HepG2 (cell line): ENCODE measurements around the gene SCGB1D4. TPM values are rescaled to one million over a fixed set of nuclear protein-coding genes. Genes with fewer than 3 reads are reported as not detected.

Source experiments
- ETV5 ChIP-seq: IDR thresholded peaks from 2 replicates; pipeline ENCODE4 v1.6.1; 2018; ENCODE audit warnings: missing biosample characterization, missing genetic modification reagents, inconsistent platforms, borderline replicate concordance
- FOSL2 ChIP-seq: sonication (generic); formaldehyde crosslinking; IDR thresholded peaks from 2 replicates; pipeline ENCODE4 v1.4.0; 2020; ENCODE audit warnings: missing genetic modification reagents
- FOXA3 ChIP-seq: IDR thresholded peaks from 2 replicates; pipeline ENCODE4 v1.6.1; 2016; ENCODE audit warnings: missing genetic modification reagents, missing compliant biosample characterization
- FOXK1 ChIP-seq: sonication (generic); formaldehyde crosslinking; IDR thresholded peaks from 2 replicates; pipeline ENCODE4 v1.4.0; 2020; ENCODE audit warnings: low read depth, missing genetic modification reagents, borderline replicate concordance
- JDP2 ChIP-seq: sonication (generic); formaldehyde crosslinking; IDR thresholded peaks from 2 replicates; pipeline ENCODE4 v1.8.1; 2022; ENCODE audit warnings: missing genetic modification reagents, borderline replicate concordance
- JUNB ChIP-seq: sonication (generic); formaldehyde crosslinking; IDR thresholded peaks from 2 replicates; pipeline ENCODE4 v1.8.0; 2022; ENCODE audit warnings: missing genetic modification reagents, mild to moderate bottlenecking, borderline replicate concordance
- KAT8 ChIP-seq: IDR thresholded peaks from 2 replicates; pipeline ENCODE4 v1.6.1; 2016; ENCODE audit warnings: missing genetic modification reagents, missing compliant biosample characterization
- KDM3A ChIP-seq: IDR thresholded peaks from 2 replicates; pipeline ENCODE4 v1.6.1; 2018; ENCODE audit warnings: low read depth, missing compliant biosample characterization
- NCOA2 ChIP-seq: sonication (generic); formaldehyde crosslinking; IDR thresholded peaks from 2 replicates; pipeline ENCODE4 v1.8.0; 2022; ENCODE audit warnings: inconsistent platforms
- PHF21A ChIP-seq: sonication (generic); formaldehyde crosslinking; IDR thresholded peaks from 2 replicates; pipeline ENCODE4 v1.5.0; 2020; ENCODE audit warnings: mild to moderate bottlenecking, missing genetic modification reagents
- PITX1 ChIP-seq: sonication (generic); formaldehyde crosslinking; IDR thresholded peaks from 2 replicates; pipeline ENCODE4 v1.5.1; 2020; ENCODE audit warnings: mild to moderate bottlenecking, missing genetic modification reagents
- SIX1 ChIP-seq: sonication (generic); formaldehyde crosslinking; IDR thresholded peaks from 2 replicates; pipeline ENCODE4 v1.4.0; 2020; ENCODE audit warnings: missing genetic modification reagents, borderline replicate concordance
- TEAD3 ChIP-seq: optimal IDR thresholded peaks from 2 replicates; pipeline ENCODE3; 2016; ENCODE audit warnings: borderline replicate concordance
- ZFP62 ChIP-seq: sonication (generic); formaldehyde crosslinking; IDR thresholded peaks from 2 replicates; pipeline ENCODE4 v1.4.0; 2020; ENCODE audit warnings: missing genetic modification reagents
- ZMAT3 ChIP-seq: sonication (generic); formaldehyde crosslinking; conservative IDR thresholded peaks from 2 replicates; pipeline ENCODE4 v1.7.0; 2021; ENCODE audit warnings: missing genetic modification reagents
- ZMYM4 ChIP-seq: sonication (generic); formaldehyde crosslinking; IDR thresholded peaks from 2 replicates; pipeline ENCODE4 v1.8.1; 2023; ENCODE audit warnings: mild to moderate bottlenecking, missing genetic modification reagents
- ZNF12 ChIP-seq: sonication (generic); formaldehyde crosslinking; IDR thresholded peaks from 2 replicates; pipeline ENCODE4 v1.5.0; 2020; ENCODE audit warnings: missing genetic modification reagents
- ZNF563 ChIP-seq: sonication (generic); formaldehyde crosslinking; IDR thresholded peaks from 2 replicates; pipeline ENCODE4 v1.8.0; 2022; ENCODE audit warnings: mild to moderate bottlenecking, moderate library complexity, missing genetic modification reagents
- polyA plus RNA-seq, 8 experiments: library from polyadenylated mRNA; depleted of rRNA in 3 of 8; stranded (reverse) in 7 of 8; unstranded in 1 of 8; fragments of >200 nt; fragmentation: Illumina TruSeq in 4 of 8; extraction: Trizol in 4 of 8; gene quantifications; 2 replicates each; pipeline versions ENCODE4 v1.2.1 to v1.2.3, GENCODE V29; 2011 to 2016; ENCODE audit warnings: low read depth in 4 of 8, missing spikeins in 1 of 8, mixed read lengths in 1 of 8; ENCODE audit not compliant: insufficient read depth in 1 of 8
- total RNA-seq, 5 experiments: library from RNA; depleted of rRNA; stranded (reverse); fragments of >200 nt; fragmentation: Illumina TruSeq; extraction: Trizol; gene quantifications; 2 replicates each; pipeline ENCODE4 v1.2.3, GENCODE V29; 2016; ENCODE audit warnings: low read depth in 1 of 5
- TF ChIP-seq, protein P1 (sequence below): sonication (generic); formaldehyde crosslinking; IDR thresholded peaks from 2 replicates; pipeline ENCODE4 v1.8.1; 2023; ENCODE audit warnings: mild to moderate bottlenecking, inconsistent platforms, moderate library complexity, missing genetic modification reagents, borderline replicate concordance
- TF ChIP-seq, protein P2 (sequence below): IDR thresholded peaks from 2 replicates; pipeline ENCODE4 v1.6.1; 2016; ENCODE audit warnings: low read depth, borderline replicate concordance
- TF ChIP-seq, protein P3 (sequence below): IDR thresholded peaks from 2 replicates; pipeline ENCODE4 v1.6.1; 2016; ENCODE audit warnings: mild to moderate bottlenecking
- TF ChIP-seq, protein P4 (sequence below): IDR thresholded peaks from 2 replicates; pipeline ENCODE4 v1.6.1; 2016; ENCODE audit warnings: low read depth
- TF ChIP-seq, protein P5 (sequence below), 2 experiments: fragments of 450-650 bp in 1 of 2; sonication (generic) in 1 of 2; formaldehyde crosslinking; IDR thresholded peaks; 2 replicates each; pipeline versions ENCODE4 v1.5.0 to v1.8.0; 2020 to 2022; ENCODE audit warnings: mild to moderate bottlenecking in 1 of 2, missing genetic modification reagents in 1 of 2
- TF ChIP-seq, protein P6 (sequence below): IDR thresholded peaks from 2 replicates; pipeline ENCODE4 v1.6.1; 2016

The SCGB1D4 gene
- total and polyA plus RNA-seq, 2 of the 13 experiments (the other 11 are each of a cell fraction or from before 2014, with no cell fraction given): not detected

DNA sequence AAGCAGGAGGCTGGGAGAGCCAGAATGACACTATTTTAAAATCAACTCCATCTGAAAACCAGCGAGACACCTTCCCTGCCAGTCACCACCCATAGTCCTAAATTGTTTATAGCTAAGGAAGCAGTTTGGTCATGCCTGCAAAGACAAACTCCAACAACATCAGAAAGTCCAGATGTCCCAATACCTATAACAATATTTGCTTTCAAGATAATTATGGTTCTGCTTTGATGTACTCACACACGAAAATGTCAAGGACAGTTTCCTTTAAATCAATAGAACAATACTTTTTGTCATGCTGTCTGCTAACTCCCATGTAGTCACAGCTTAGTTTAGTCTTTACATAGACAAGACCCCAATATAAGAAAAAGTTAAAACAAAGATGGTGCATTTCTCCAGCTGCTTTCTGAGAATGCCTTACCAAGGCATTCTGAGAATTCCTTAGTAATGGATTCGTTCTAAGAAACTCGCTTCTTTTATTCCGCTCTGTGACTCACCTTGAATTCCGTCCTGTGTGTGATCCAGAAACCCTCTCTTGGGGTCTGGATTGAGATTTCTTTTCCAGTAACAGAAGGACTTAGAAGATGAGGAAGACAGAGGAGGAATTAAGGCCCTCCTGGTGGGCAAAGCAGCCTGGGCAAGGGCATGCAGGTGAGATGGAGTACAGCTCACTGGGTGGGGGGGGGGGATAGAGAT lies 38.5 kb downstream of the SCGB1D4 start (continued):
- TF ChIP-seq, protein P1, sequence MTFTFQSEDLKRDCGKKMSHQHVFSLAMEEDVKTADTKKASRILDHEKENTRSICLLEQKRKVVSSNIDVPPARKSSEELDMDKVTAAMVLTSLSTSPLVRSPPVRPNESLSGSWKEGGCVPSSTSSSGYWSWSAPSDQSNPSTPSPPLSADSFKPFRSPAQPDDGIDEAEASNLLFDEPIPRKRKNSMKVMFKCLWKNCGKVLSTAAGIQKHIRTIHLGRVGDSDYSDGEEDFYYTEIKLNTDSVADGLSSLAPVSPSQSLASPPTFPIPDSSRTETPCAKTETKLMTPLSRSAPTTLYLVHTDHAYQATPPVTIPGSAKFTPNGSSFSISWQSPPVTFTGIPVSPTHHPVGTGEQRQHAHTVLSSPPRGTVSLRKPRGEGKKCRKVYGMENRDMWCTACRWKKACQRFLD: no peak
- peak; percentile 82 for TF ChIP-seq PHF21A
- peak; percentile 74 for TF ChIP-seq FOSL2 (CRISPR knock-in tag)
- no peak; the same call in 1 of the 2 replicates for TF ChIP-seq JUNB (CRISPR knock-in tag)
- TF ChIP-seq FOXA3 (CRISPR knock-in tag): peak; percentile 96
- peak; percentile 45; the same call in 1 of the 2 replicates for TF ChIP-seq ZMAT3 (CRISPR knock-in tag)
- TF ChIP-seq KDM3A (CRISPR knock-in tag): peak; percentile 84
- TF ChIP-seq FOXK1 (CRISPR knock-in tag): peak; percentile 87; the same call in 1 of the 2 replicates
- no peak for TF ChIP-seq ZFP62 (CRISPR knock-in tag)
- peak; percentile 87 for TF ChIP-seq ZNF12 (CRISPR knock-in tag)
- TF ChIP-seq, protein P2, sequence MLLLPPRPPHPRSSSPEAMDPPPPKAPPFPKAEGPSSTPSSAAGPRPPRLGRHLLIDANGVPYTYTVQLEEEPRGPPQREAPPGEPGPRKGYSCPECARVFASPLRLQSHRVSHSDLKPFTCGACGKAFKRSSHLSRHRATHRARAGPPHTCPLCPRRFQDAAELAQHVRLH: peak; percentile 44; the same call in 1 of the 2 replicates
- TF ChIP-seq, protein P3, sequence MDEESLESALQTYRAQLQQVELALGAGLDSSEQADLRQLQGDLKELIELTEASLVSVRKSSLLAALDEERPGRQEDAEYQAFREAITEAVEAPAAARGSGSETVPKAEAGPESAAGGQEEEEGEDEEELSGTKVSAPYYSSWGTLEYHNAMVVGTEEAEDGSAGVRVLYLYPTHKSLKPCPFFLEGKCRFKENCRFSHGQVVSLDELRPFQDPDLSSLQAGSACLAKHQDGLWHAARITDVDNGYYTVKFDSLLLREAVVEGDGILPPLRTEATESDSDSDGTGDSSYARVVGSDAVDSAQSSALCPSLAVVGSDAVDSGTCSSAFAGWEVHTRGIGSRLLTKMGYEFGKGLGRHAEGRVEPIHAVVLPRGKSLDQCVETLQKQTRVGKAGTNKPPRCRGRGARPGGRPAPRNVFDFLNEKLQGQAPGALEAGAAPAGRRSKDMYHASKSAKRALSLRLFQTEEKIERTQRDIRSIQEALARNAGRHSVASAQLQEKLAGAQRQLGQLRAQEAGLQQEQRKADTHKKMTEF (CRISPR knock-in tag): peak; percentile 95
- peak; percentile 74; the same call in 1 of the 2 replicates for TF ChIP-seq ETV5 (CRISPR knock-in tag)
- TF ChIP-seq, protein P4, sequence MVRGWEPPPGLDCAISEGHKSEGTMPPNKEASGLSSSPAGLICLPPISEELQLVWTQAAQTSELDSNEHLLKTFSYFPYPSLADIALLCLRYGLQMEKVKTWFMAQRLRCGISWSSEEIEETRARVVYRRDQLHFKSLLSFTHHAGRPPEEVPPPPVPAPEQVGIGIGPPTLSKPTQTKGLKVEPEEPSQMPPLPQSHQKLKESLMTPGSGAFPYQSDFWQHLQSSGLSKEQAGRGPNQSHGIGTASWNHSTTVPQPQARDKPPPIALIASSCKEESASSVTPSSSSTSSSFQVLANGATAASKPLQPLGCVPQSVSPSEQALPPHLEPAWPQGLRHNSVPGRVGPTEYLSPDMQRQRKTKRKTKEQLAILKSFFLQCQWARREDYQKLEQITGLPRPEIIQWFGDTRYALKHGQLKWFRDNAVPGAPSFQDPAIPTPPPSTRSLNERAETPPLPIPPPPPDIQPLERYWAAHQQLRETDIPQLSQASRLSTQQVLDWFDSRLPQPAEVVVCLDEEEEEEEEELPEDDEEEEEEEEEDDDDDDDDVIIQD (CRISPR knock-in tag): peak; percentile 93
- peak; percentile 60 for TF ChIP-seq ZMYM4 (CRISPR knock-in tag)
- TF ChIP-seq, protein P5, sequence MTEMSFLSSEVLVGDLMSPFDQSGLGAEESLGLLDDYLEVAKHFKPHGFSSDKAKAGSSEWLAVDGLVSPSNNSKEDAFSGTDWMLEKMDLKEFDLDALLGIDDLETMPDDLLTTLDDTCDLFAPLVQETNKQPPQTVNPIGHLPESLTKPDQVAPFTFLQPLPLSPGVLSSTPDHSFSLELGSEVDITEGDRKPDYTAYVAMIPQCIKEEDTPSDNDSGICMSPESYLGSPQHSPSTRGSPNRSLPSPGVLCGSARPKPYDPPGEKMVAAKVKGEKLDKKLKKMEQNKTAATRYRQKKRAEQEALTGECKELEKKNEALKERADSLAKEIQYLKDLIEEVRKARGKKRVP (CRISPR knock-in tag; IDR thresholded peaks at IDR 0.05): peak in 1 of 2 experiments; percentile 76; a peak in 2 of 4 replicates
- TF ChIP-seq JDP2 (CRISPR knock-in tag): no peak
- TF ChIP-seq, protein P6, sequence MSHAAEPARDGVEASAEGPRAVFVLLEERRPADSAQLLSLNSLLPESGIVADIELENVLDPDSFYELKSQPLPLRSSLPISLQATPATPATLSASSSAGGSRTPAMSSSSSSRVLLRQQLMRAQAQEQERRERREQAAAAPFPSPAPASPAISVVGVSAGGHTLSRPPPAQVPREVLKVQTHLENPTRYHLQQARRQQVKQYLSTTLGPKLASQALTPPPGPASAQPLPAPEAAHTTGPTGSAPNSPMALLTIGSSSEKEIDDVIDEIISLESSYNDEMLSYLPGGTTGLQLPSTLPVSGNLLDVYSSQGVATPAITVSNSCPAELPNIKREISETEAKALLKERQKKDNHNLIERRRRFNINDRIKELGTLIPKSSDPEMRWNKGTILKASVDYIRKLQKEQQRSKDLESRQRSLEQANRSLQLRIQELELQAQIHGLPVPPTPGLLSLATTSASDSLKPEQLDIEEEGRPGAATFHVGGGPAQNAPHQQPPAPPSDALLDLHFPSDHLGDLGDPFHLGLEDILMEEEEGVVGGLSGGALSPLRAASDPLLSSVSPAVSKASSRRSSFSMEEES: peak; percentile 69; the same call in 1 of the 2 replicates
- peak; percentile 74; the same call in 1 of the 2 replicates for TF ChIP-seq SIX1 (CRISPR knock-in tag)
- peak; percentile 81 for TF ChIP-seq KAT8 (CRISPR knock-in tag)
- TF ChIP-seq ZNF563: no peak
- peak; percentile 87 for TF ChIP-seq PITX1 (CRISPR knock-in tag)
- peak; percentile 82 for TF ChIP-seq TEAD3 (CRISPR knock-in tag)
- TF ChIP-seq NCOA2 (CRISPR knock-in tag): peak; percentile 99
